ENCODE data around the gene MRPS6.

MRPS6 gene

DNA sequence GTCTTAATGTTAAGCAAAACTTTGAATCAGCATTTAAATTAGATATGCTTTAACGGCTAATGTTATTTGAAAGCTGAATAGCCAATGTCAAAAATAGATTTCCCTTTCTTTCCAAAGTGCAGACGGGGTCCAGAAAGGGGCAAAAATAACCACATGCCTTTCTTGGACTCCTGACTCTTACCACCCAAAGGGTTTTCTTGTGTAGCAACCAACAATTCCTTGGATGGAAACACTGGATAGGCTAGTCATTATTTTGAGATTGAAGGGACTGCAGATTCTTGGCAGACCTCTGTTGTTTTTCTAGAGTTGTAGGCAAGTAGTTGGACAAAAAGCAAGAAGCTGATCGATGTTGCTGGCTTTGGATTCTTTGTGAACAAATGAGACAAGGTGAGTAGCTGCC, 107.0 kb downstream of the MRPS6 start:
- no peaks in the 10 kb centered on the region for H3K27me3 ChIP-seq (ENCODE audit: insufficient read depth, poor library complexity, severe bottlenecking)
- DNase-seq (ENCODE audit: low read depth in 1 of 2, low spot score in 1 of 2), result no peak
- no peak for TF ChIP-seq GABPA (IDR thresholded peaks at IDR 0.05; ENCODE audit: low read depth)
- TF ChIP-seq, protein P1, sequence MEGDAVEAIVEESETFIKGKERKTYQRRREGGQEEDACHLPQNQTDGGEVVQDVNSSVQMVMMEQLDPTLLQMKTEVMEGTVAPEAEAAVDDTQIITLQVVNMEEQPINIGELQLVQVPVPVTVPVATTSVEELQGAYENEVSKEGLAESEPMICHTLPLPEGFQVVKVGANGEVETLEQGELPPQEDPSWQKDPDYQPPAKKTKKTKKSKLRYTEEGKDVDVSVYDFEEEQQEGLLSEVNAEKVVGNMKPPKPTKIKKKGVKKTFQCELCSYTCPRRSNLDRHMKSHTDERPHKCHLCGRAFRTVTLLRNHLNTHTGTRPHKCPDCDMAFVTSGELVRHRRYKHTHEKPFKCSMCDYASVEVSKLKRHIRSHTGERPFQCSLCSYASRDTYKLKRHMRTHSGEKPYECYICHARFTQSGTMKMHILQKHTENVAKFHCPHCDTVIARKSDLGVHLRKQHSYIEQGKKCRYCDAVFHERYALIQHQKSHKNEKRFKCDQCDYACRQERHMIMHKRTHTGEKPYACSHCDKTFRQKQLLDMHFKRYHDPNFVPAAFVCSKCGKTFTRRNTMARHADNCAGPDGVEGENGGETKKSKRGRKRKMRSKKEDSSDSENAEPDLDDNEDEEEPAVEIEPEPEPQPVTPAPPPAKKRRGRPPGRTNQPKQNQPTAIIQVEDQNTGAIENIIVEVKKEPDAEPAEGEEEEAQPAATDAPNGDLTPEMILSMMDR (IDR thresholded peaks at IDR 0.05; ENCODE audit: insufficient read depth, low read length), result no peak
- TF ChIP-seq POLR2AphosphoS5 (IDR thresholded peaks at IDR 0.05; ENCODE audit: low read depth), result no peak
- TF ChIP-seq, protein P2, sequence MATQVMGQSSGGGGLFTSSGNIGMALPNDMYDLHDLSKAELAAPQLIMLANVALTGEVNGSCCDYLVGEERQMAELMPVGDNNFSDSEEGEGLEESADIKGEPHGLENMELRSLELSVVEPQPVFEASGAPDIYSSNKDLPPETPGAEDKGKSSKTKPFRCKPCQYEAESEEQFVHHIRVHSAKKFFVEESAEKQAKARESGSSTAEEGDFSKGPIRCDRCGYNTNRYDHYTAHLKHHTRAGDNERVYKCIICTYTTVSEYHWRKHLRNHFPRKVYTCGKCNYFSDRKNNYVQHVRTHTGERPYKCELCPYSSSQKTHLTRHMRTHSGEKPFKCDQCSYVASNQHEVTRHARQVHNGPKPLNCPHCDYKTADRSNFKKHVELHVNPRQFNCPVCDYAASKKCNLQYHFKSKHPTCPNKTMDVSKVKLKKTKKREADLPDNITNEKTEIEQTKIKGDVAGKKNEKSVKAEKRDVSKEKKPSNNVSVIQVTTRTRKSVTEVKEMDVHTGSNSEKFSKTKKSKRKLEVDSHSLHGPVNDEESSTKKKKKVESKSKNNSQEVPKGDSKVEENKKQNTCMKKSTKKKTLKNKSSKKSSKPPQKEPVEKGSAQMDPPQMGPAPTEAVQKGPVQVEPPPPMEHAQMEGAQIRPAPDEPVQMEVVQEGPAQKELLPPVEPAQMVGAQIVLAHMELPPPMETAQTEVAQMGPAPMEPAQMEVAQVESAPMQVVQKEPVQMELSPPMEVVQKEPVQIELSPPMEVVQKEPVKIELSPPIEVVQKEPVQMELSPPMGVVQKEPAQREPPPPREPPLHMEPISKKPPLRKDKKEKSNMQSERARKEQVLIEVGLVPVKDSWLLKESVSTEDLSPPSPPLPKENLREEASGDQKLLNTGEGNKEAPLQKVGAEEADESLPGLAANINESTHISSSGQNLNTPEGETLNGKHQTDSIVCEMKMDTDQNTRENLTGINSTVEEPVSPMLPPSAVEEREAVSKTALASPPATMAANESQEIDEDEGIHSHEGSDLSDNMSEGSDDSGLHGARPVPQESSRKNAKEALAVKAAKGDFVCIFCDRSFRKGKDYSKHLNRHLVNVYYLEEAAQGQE (IDR thresholded peaks at IDR 0.05; ENCODE audit: insufficient replicate concordance, low read depth), result no peak
- no peak for TF ChIP-seq SPI1 (IDR thresholded peaks at IDR 0.05; ENCODE audit: borderline replicate concordance, low read depth)
- H3K4me3 ChIP-seq (replicated peaks; ENCODE audit: insufficient read depth, low read length), result no peak overlapping the region
- H3K27ac ChIP-seq (replicated peaks), result no peak overlapping the region

DNA sequence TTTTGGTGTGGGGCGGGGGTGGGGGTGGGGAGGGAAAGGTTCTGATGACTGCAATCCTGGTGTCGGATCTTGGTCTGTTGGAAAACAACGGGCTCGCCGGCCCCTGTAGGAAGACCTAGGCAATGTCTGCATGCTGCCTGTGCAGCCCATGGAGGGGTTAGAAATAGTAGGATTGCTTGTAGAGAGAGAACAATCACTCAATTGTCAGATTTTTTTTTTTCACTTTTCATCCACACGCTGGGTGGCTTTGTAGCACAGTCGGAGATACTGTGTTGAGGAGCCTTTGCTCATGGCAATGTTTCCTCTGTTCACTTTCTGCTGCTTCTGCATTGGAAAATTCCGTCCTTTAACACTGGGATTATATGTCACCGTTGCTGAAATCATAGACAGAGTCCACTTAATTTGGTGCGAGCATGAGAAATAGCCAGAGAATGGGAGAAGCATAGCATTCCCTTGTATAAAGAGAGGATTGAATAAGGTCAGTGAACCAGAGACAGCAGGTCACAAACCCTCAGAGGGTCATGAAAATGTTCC, 107.5 kb downstream of the MRPS6 start:
- Histone ChIP-seq H3K27ac (replicated peaks) (no peak overlapping the region), H3K4me3 (replicated peaks; ENCODE audit: insufficient read depth, low read length) (no peak overlapping the region), H3K27me3 (ENCODE audit: insufficient read depth, poor library complexity, severe bottlenecking) (no peaks in the 10 kb centered on the region)
- TF ChIP-seq SPI1 (IDR thresholded peaks at IDR 0.05; ENCODE audit: borderline replicate concordance, low read depth) (no peak), GABPA (IDR thresholded peaks at IDR 0.05; ENCODE audit: low read depth) (no peak)
- TF ChIP-seq, protein P1 (IDR thresholded peaks at IDR 0.05; ENCODE audit: insufficient read depth, low read length), result no peak
- TF ChIP-seq, protein P2 (IDR thresholded peaks at IDR 0.05; ENCODE audit: insufficient replicate concordance, low read depth), result no peak
- no peak for DNase-seq (ENCODE audit: low read depth in 1 of 2, low spot score in 1 of 2)

DNA sequence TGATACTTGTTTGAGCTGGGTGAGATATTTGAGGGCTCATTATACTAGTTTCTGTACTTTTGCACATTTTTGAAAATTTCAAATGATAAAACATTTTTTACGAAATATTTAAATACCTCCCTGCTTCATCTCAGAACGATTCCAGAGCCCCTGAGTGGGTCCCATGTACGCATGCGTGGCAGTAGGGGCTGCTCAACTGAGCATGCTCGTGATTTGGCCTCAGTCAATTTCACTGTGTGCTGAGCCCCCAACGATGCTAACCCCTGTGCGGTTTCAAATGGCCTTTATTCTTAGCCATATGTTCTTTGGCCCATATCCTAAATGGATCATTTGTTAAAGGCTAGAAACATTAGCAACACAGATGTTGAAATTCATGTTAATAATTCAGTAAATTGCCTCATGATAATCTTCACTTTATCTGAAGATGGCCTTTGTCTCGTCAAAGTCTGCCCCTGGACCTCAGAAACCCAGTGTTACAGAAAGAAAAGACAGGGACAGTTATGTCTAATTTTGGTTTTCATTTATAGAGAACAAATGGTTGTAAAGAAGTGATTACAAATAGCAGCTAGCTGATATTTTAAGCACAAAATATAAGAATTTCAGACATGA, 108.2 kb downstream of the MRPS6 start:
- Histone ChIP-seq H3K27ac (replicated peaks) (no peak overlapping the region), H3K4me3 (replicated peaks; ENCODE audit: insufficient read depth, low read length) (no peak overlapping the region), H3K27me3 (ENCODE audit: insufficient read depth, poor library complexity, severe bottlenecking) (no peaks in the 10 kb centered on the region)
- no peak for TF ChIP-seq GABPA (IDR thresholded peaks at IDR 0.05; ENCODE audit: low read depth)
- TF ChIP-seq, protein P1 (IDR thresholded peaks at IDR 0.05; ENCODE audit: insufficient read depth, low read length), result no peak
- no peak for TF ChIP-seq POLR2AphosphoS5 (IDR thresholded peaks at IDR 0.05; ENCODE audit: low read depth)
- TF ChIP-seq SPI1 (IDR thresholded peaks at IDR 0.05; ENCODE audit: borderline replicate concordance, low read depth), result no peak
- TF ChIP-seq, protein P2 (IDR thresholded peaks at IDR 0.05; ENCODE audit: insufficient replicate concordance, low read depth), result no peak
- no peak for DNase-seq (ENCODE audit: low read depth in 1 of 2, low spot score in 1 of 2)
